GM21717 (cell line): Measurements from ENCODE around the gene AHCYL1.

Experiments used
- ATAC-seq: cut with Tn5 transposase; IDR thresholded peaks from one replicate; pipeline ENCODE4 v1.9.1; 2021; ENCODE audit warnings: mild to moderate bottlenecking, moderate library complexity; ENCODE audit not compliant: unreplicated experiment

The AHCYL1 gene

DNA sequence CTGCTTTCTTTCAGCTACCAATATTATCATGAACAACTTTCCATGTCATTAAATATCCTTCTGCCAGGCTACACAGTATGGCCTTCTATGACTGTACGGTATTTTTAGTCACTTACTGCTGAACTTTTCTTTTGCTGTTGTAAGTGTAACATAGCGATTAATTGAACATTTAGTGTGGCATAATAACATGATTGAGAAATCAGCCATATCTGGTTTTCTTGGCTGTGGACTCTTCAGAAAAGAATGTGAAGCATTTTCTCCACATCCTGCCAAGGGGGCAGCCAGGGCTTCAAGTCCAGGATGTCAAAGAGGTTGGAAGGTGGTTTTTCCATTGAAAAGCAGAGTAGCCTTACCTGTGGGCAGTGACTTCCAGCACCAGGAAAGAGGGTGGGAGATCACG lies 8.8 kb upstream of the AHCYL1 start:
- no peak for ATAC-seq

DNA sequence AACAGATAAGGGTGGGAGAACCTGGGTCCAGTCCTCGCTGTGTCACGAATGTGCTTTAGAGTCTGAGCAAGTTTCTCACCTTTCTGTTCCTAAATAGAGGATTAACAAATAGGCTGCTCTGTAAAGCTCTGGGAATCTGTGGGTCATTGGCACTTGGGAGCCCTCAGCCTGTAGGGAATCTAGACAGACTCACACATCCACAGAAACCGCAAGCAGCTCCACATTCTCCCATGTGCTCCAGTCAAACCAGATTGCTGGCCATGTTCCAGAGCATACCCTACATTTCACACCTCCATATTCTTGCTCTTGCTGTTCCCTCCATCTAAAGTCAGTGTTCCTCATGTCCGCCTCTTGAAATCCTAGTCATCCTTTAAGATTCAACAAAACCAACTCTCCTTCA lies 7.8 kb upstream of the AHCYL1 start:
- ATAC-seq: no peak

GRCh38 chr1:109977225-109977624 lies 7.3 kb upstream of the AHCYL1 start:
- ATAC-seq: no peak

- no peak for ATAC-seq
Observed at GRCh38 chr1:109977657-109978378, 6.7 kb upstream of the AHCYL1 start.

GRCh38 chr1:109978761-109979488 lies 5.6 kb upstream of the AHCYL1 start:
- no peak for ATAC-seq

- ATAC-seq: no peak
Observed at GRCh38 chr1:109979489-109980091, 5.0 kb upstream of the AHCYL1 start.

GRCh38 chr1:109980324-109981003 lies 4.1 kb upstream of the AHCYL1 start:
- ATAC-seq: no peak

DNA sequence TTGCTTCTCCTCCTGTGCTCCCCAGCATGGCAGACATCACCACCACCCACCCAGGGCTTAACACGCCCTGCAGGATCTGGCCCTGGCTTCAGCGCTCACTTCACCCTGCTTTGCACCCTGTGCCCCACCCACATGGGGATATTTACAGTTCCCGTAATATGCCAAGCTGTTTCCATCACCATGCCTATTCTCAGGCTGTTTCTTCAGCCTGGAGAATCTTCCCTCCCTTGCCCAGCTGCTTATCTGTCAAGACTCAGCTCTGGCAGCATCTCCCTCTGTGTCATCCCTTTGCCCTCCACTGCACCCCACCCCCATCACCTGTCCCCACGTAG lies 3.6 kb upstream of the AHCYL1 start:
- ATAC-seq: no peak

- ATAC-seq: no peak
Observed at GRCh38 chr1:109983380-109984189, 980 bp upstream of the AHCYL1 start.

- no peak for ATAC-seq
Observed at GRCh38 chr1:109984190-109984455, 442 bp upstream of the AHCYL1 start.

DNA sequence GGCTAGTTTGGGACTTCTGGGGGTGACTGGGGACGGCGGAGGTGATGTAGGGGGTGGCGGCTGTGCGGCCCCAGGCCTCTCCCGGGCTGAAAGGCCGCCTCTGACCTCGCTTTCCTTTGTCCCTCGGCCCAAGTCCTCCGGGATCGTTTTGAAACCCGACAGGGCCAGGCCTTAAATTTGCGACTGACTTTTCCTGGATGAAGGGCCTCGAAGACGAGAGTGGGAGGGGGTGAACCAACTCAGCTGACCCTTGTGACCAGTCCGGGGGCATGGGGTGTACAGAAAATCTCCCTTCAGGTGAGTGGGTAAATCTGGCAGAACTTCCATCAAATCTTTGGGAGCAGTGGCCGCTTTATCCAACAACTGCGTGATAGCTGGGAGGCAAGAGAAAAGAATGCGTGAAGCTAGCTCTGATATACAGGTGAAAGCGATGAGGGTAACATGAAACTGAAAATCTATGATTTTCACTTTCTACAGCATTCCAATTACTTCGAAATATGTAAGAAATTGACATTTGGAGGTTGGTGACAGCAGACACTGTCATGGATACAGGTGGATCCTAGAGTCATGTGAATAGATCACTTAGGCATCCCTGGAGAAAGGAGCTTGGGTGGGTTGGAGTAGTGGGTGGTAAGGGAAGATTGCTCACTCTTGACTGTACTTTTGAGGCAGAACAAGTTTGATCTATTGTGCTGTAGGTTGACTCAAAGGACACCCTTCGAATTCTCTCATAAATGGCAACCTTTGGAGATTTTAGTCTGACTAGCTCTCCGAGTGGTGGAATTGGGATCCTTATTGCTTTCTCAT lies 885 bp downstream of the AHCYL1 start:
- ATAC-seq: no peak

- no peak for ATAC-seq
Observed at GRCh38 chr1:109986054-109986444, 1.5 kb downstream of the AHCYL1 start.

GRCh38 chr1:109988349-109988914 lies 3.9 kb downstream of the AHCYL1 start:
- ATAC-seq: no peak

- ATAC-seq: no peak
Observed at GRCh38 chr1:109989506-109990301, 5.1 kb downstream of the AHCYL1 start.

- no peak for ATAC-seq
Observed at GRCh38 chr1:109990302-109990653, 5.7 kb downstream of the AHCYL1 start.

DNA sequence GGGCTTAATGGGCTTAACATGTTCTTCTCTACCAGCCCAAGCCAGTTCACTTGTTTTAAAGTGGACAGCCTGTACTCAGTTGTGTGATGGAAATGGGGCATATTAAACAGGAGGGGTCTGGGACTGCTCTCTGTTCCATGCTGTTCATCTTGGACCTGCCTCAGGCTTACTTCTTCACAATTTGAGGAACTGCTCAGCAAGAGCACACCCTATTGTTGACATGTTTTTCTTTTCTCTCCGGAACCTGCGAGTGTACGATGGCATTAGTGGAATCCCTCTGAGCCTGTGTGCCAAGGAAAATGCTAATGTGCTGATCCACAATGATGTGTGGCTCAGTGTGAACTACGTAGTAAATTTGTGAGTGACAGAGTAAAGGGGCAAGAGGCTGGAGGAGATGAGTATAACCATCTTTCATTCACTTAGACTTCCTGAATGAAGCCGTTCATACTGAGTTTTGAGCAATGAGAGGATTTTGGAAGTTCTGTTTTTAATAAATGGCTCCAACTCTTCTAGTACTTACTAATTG lies 6.9 kb downstream of the AHCYL1 start:
- no peak for ATAC-seq

- ATAC-seq: no peak
Observed at GRCh38 chr1:109993885-109994284, 9.3 kb downstream of the AHCYL1 start.

GRCh38 chr1:109994654-109995053 lies 10.1 kb downstream of the AHCYL1 start:
- ATAC-seq: no peak

DNA sequence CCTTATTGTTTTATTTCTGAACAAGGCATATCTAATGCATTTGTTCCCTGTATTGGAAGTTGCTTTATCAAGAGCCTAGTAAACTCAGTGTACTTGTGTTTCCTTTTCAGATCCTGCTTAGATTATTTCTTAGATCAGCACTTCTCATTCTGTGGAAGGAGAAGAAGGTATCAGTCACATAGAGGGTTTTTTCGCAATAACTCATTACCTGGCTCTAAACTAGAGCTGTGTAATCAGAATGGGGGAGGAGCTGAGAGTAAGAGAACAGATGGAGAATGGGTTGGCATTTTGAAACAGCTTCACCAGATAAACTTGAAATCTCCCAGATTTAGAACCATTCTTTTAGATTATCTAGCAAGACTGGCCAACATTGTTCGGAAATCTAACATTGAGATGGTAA lies 11.0 kb downstream of the AHCYL1 start:
- no peak for ATAC-seq
